Activated CD8-positive, alpha-beta memory T cell treated with anti-CD3 and anti-CD28 coated beads, Interleukin-2, amount 50 U/mL, for 48 hours (primary cell): ENCODE results near the gene MAP3K5.
"Not testable (repeated sequence)": the region's sequence is repeated elsewhere in the genome, so short reads cannot be mapped to it uniquely, and the experiment has no call there.

Source experiments
- DNase-seq: peaks from one replicate; pipeline ENCODE4 v3.0.0-alpha.2; 2020

MAP3K5 gene

GRCh38 chr6:136772685-136773472 is 19.4 kb downstream of the MAP3K5 start:
- no peak for DNase-seq

DNA sequence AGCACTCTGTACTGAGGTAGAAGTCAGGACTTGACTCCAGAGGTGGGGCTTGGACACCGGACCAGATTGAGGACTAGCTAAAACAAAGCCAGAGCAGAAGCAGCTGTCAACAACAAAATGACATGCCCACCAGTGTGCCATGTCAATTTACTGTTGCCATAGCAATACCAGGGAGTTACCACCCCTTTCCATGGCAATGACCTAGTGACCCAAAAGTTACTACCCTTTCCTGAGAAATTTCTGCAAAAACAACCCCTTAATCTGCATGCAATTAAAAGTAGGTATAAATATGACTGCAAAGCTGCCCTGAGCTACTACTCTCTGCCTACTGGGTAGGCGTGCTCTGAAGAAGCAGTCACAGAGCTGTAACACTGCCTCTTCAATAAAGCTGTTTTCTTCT is 21.0 kb downstream of the MAP3K5 start:
- DNase-seq, result no peak

DNA sequence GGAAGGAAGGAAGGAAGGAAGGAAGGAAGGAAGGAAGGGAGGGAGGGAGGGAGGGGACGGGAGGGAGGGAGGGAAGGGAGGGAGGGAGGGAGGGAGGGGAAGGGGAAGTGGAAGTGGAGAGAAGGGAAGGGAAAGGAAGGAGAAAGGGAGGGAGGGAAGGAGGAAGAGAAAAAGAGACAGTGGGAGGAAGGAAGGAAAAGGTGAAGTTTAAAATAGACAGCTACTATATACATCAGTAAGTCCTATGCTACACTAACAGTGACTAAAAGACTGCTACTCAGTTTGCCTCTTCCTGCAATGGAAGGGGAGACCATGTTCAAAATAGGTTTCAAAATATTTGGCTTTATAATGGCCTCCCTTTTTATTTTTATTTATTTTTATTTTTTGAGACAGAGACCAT is 22.5 kb downstream of the MAP3K5 start:
- DNase-seq, result no peak

- DNase-seq, result no peak
Observed at GRCh38 chr6:136769124-136769523, 23.2 kb downstream of the MAP3K5 start.

GRCh38 chr6:136767570-136768309 is 24.5 kb downstream of the MAP3K5 start:
- no peak for DNase-seq

DNA sequence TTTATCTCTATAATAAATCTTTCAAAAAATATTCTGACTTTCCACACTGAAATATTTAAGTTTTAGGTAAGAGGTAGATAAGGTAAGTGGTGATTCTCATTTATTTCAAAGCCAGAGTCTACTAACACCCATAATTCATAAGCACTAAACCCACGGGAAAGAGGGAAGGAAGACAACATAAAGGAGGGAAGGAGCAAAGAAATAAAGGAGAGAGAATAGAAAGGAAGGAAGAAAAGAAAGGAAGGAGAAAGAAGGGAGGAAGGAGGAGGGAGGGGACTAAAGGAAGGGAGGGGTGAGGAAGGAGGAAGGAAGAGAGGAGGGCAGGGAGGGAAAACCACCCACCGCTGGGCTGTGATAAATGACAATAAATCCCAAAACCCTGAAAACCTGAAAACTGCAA is 25.2 kb downstream of the MAP3K5 start:
- DNase-seq, result no peak

- DNase-seq, result no peak
Observed at GRCh38 chr6:136766274-136766673, 26.0 kb downstream of the MAP3K5 start.

GRCh38 chr6:136764517-136764993 is 27.7 kb downstream of the MAP3K5 start:
- no peak for DNase-seq

DNA sequence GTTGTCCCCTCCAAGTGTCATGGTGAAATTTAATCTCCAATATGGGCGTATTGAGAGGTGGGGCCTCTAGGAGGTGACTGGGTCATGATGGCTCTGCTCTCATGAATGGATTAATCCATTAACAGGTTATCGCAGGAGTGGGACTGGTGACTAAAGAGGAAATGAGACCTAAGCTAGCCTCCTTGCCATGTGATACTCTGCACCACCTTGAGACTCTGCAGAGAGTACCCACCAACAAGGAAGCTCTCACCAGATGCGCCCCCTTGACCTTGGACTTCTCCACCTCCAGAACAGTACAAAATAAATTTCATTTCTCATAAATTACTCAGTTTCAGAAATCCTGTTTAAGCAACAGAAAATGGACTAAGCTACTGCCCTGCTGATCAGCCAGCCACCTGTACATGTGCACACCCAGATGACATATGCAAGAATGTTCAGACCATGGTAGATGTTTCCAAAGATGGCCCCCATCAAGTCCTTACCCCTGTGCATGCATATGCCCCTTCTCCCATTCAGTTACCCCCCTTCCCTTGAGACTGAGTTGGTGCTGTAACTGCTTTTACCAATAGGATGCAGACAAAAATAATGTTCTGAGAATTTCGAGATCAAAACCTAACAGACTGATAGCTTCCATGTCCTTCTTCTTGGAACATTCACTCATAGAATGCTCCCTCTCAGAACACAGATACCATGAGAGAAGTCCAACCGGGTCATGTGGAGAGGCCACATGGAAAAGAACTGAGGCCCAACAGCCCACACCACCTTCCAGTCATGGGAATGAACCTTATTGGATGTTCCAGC is 28.4 kb downstream of the MAP3K5 start:
- DNase-seq, result no peak

- DNase-seq, result no peak
Observed at GRCh38 chr6:136763255-136763654, 29.0 kb downstream of the MAP3K5 start.

DNA sequence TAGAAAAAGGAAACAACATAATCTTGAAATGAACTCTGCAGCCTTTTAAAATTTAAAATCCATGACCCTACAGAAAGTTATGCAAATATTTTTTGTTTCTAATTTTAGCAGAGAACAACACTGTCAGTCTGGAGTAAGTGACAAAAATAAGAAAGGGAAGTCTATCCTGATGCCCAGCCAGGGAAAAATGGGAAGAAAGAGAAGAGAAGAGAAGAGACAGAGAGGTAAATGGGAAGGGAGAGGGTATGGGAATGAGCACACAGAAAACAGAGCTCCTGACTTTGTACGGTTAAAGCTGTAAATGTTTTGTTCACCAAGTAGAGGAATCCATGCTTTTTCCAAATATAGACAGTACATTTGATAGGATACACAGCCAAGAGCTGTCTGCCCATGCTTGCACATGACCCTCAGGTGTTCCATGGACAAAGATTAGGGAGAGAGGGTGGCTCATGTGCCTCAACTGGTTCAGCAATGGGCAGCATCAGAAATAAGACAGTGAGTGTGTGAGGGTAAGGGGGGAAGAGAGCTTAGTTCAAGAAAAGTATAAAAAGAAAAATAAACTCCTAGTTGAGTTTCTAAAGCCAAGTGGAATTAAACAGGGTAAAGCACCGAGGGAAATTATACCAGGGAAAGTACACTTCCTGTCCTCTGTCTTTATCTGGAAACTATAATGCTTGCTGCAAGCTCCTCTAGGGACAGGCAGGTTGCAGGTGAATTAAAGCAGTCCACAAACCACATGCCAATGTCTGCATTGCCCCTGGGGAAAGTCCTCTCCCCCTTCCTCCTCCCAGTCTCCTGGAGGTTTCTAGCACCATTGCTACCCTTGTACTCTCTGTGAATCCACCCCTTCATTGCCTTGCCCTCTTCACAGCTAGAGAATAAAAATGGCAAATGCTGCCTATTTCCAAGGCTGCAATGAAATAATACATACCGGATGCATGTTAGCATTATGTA is 30.0 kb downstream of the MAP3K5 start:
- no peak for DNase-seq

DNA sequence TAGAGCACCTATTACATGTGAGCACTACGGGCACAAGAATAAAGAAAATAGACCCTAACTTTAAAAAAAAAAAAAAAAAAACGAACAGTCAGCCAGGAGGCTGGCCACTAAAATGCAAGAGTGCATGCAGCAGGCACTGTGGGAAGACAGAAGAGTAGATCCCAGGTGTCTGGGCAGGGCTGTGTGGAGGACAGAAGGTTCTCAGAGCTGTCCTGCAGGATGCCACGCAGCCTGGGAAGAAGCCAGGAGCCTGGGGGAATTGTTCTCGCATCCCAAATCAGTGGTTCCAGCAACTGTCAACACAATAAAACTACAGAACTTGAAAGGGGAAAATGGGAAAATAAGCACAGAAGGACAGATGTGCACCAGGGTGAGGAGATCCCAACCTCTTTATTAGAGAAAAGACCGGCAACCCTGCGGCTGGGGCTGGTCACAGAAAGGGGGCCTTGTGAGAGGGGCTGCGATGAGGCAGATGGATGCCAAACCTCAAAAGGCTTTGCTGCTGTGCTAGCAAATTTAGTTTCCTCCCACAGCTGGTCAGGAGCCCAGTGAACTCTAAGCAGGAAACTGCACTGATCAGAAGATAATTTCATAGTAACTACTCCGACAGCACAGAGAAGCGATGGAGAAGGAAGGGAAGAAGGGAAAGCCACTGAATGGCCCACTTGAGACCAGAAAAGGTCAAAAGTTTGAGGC is 30.9 kb downstream of the MAP3K5 start:
- no peak for DNase-seq

DNA sequence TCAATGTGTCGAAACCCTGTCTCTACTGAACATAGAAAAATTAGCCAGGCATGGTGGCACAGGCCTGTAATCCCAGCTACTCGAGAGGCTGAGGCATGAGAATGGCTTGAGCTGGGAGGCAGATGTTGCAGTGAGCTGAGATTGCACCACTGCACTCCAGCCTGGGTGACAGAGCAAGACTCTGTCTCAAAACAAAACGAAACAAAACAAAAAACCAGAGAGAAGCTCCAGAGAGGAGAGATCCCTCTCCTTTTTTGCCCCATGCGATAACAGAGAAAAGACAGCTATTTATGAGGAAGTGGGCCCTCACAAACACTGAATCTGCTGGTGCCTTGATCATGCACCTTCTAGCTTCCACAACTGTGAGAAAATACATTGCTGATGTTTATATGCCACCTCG is 31.5 kb downstream of the MAP3K5 start:
- not testable (repeated sequence) for DNase-seq

GRCh38 chr6:136757150-136757549 is 35.1 kb downstream of the MAP3K5 start:
- DNase-seq, result no peak

DNA sequence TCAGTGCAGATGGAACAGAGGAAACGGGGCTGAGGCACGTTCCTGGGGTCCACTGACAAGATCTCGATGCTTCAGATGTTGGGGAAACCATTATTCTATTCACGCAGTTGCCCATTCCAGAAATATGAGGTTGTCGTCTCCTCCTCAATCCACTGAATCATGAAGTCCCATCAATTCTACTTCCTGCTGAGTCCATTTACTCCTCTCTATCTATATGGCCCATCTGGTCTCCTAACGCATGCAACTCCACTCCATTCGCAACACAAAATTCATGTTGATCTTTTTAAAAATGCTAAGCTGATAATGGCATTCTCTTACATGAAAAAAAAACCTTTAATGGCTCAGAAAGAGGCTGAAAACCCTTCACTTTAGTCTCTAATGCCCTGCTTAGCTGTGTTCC is 37.5 kb downstream of the MAP3K5 start:
- no peak for DNase-seq

DNA sequence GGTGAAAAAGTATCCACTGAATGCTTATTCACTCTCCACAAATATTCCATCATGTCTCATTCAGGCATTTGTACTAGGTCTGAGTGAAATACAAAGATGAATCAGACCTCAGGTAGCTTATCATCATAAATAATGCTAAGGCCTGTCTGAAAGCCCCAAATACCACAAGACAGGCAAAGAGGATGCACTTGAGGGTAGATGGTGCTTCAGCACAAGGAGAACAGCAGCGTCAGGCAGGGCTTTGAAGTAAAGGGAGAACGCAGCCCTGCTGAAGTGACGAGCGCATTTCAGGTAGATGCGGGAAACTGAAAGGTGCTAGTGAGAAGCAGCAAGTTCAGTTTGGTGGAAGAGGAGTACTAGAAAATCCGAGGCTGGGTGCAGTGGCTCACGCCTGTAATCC is 38.7 kb downstream of the MAP3K5 start:
- DNase-seq, result peak; percentile 63

- no peak for DNase-seq
Observed at GRCh38 chr6:136752554-136752953, 39.7 kb downstream of the MAP3K5 start.

DNA sequence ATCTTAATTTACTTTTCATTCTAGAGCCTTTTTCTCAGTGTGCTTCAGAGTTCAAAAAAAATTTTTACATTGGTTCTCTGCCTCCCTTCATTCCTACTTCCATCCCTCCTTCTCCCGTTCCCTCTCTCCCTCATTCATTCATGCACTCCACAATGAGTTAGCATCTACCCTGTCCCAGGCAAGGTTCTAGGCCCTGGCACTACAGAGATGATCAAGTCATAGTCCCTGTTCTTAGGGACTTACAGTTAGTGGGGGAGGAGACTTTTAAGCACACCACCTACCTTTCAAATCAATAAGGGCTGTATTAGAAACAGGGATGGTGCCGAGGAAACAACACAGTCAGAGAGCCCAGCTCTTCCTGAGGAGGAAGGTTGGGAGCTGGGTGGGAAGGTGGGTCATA is 40.3 kb downstream of the MAP3K5 start:
- no peak for DNase-seq

- no peak for DNase-seq
Observed at GRCh38 chr6:136751522-136751956, 40.7 kb downstream of the MAP3K5 start.

GRCh38 chr6:136750696-136751521 is 41.4 kb downstream of the MAP3K5 start:
- no peak for DNase-seq
